BE2C (cell line): Measurements from ENCODE around the gene MAPKAP1.

Source experiments
- DNase-seq: peaks from one replicate; pipeline ENCODE4 v3.0.0-alpha.2; 2020
- H3K27me3 ChIP-seq: fragments of 250-450 bp; sonication (Bioruptor Pico); 2 replicates; pipeline ENCODE4 v1.5.1; 2020; ENCODE audit warnings: mild to moderate bottlenecking
- H3K36me3 ChIP-seq: fragments of 250-450 bp; sonication (Bioruptor Pico); 2 replicates; pipeline ENCODE4 v1.5.1; 2020; ENCODE audit warnings: mild to moderate bottlenecking
- H3K4me1 ChIP-seq: fragments of 250-450 bp; sonication (Bioruptor Pico); 2 replicates; pipeline ENCODE4 v1.5.1; 2020
- H3K4me3 ChIP-seq: 2 replicates; pipeline ENCODE4 v1.5.1; 2011; ENCODE audit warnings: low read depth, low read length
- H3K9me3 ChIP-seq: fragments of 250-450 bp; sonication (Bioruptor Pico); 2 replicates; pipeline ENCODE4 v1.5.1; 2020
- TF ChIP-seq, protein P1 (sequence below): IDR thresholded peaks from 2 replicates; pipeline ENCODE4 v1.5.1; 2012; ENCODE audit warnings: mild to moderate bottlenecking, low read depth, low read length

The MAPKAP1 gene

DNA sequence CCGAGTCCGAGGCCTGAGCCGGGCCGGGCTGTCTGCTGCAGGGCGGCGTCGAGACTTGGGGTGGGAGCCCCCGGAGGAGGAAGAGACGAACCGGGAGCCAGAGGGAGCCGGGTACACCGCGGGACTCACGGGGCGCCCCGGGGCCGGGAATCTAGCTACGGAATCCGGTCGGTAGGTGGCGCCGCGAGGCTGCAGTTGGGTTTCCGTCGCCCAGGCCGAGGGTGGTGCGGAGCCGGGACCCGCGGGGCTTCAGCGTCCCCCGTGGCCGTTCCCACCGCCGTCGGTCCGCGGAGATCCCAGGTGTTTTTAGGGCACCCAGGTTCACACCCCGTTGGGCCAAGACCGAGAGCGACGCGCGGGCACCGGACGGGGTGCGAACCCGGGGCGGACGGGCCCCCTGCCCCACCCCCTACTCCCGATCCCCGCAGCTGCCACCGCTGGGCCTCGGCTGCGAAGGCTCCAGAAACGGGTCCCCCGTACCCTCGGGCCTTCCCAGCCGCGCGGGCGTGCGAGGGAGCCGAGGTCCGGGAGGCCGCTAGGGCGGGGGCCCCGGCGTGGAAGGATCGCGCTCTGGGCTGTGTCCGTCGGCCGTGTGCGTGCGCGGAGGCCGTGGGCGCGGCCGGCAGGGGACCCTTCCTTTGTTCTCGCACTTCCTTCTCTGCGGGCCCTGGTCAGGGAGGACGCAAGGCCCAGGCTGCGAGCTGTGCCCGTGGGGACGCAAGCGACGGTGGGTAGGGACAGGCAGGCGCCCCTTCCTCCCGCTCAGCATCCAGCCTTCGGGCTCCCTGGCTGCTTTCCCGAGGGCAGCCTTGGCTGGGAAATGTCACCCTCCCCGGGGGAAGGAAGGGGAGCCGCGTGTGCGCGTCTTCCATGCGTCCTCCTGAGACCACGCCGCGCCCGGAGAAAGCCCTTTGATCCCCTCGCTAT is 298.8 kb downstream of the MAPKAP1 start:
- H3K9me3 ChIP-seq = no peaks in the 10 kb centered on the region
- H3K27me3 ChIP-seq = no peaks in the 10 kb centered on the region
- DNase-seq = peak; percentile 89
- H3K36me3 ChIP-seq = no peaks in the 10 kb centered on the region
- TF ChIP-seq, protein P1, sequence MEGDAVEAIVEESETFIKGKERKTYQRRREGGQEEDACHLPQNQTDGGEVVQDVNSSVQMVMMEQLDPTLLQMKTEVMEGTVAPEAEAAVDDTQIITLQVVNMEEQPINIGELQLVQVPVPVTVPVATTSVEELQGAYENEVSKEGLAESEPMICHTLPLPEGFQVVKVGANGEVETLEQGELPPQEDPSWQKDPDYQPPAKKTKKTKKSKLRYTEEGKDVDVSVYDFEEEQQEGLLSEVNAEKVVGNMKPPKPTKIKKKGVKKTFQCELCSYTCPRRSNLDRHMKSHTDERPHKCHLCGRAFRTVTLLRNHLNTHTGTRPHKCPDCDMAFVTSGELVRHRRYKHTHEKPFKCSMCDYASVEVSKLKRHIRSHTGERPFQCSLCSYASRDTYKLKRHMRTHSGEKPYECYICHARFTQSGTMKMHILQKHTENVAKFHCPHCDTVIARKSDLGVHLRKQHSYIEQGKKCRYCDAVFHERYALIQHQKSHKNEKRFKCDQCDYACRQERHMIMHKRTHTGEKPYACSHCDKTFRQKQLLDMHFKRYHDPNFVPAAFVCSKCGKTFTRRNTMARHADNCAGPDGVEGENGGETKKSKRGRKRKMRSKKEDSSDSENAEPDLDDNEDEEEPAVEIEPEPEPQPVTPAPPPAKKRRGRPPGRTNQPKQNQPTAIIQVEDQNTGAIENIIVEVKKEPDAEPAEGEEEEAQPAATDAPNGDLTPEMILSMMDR = peak; percentile 81
- H3K4me3 ChIP-seq = peak overlapping the region; percentile 67
- H3K4me1 ChIP-seq = no peaks in the 10 kb centered on the region

DNA sequence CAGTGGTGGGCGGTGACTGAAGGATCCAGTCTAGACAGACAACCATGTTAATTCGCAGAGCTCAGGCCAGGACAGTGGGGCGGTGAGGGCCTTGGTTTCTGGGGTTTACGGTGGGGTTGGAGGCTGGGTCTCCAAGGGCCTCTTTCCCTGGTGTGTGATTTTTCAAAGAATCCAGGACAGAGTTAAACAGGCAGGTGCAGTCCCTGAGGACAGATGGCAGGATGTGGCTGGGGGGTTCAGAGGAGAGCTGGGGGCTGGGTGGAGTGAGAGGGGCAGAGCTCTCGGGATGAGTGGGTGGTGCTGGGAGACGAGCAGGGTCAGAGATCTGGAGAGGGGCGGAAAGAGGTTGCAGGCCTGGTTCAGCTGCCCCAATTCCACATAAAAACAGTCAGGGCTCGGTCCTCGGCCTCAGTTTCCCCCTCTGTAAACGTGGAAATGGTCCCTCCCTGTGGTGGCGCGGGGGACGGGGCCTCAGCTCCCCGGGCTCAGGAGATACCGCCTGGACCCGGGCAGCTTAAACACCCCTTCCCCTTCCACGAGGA is 299.5 kb downstream of the MAPKAP1 start:
- H3K36me3 ChIP-seq = no peaks in the 10 kb centered on the region
- H3K4me1 ChIP-seq = no peaks in the 10 kb centered on the region
- TF ChIP-seq, protein P1 = no peak
- no peak for DNase-seq
- H3K4me3 ChIP-seq = peak overlapping the region; percentile 67
- no peaks in the 10 kb centered on the region for H3K27me3 ChIP-seq
- H3K9me3 ChIP-seq = no peaks in the 10 kb centered on the region

DNA sequence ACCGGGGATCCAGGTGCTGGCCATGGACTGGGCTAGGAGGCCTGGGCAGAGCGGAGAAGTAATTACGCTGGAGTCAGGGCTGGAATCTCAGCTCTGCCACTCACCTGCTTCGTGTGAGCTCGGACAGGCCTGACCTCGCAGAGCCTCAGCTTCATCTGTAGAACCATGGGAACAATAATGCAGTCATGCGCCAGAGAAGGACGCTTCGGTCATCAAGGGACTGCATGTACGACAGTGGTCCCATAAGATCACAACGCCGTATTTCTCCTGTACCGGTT is 300.3 kb downstream of the MAPKAP1 start:
- no peaks in the 10 kb centered on the region for H3K9me3 ChIP-seq
- TF ChIP-seq, protein P1 = no peak
- no peaks in the 10 kb centered on the region for H3K36me3 ChIP-seq
- no peaks in the 10 kb centered on the region for H3K27me3 ChIP-seq
- H3K4me3 ChIP-seq = no peak overlapping the region
- H3K4me1 ChIP-seq = no peaks in the 10 kb centered on the region
- DNase-seq = no peak

DNA sequence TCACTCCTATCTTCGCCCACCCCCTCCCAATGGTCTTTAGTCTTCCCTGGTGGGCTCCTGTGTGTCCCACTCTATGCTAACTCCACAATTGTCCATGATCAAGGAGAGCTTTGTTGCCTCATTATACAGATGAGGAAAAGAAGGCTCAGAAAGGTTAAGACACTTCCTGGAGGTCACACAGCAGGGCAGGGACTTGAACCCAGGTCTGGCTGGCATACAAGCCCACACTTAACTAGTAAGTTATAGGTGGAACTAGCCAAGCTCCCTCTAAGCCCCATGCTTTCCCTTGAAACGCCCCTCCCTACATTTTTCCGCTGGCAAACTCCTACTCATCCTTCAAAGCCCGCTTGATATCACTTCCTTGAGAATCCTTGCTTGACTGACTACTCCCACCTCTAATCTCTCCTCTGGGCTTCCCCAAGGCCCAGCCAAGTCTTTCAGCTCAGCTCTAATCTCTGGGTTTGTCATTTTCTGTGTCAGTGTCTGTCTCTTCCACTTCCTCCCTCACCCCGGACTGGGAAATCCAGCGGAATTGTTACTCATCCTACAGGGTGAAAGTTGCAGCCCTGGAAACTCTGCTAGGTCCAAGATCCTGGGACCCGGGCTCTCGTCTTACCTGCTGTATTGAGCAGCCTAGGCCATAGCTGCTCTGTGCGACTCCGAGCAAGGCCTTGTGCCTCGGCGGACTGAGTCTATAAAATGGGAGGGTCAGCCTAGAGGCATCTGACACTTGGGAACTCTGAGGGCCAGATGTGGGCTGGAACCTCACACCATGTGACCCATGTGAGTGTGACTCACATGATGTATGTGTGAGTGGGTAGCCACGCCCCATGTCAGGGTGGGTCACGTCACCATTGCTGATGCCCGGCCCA is 300.8 kb downstream of the MAPKAP1 start:
- Histone ChIP-seq H3K27me3 (no peaks in the 10 kb centered on the region), H3K36me3 (no peaks in the 10 kb centered on the region), H3K4me3 (no peak overlapping the region), H3K9me3 (no peaks in the 10 kb centered on the region), H3K4me1 (no peaks in the 10 kb centered on the region)
- no peak for DNase-seq
- TF ChIP-seq, protein P1 = no peak

DNA sequence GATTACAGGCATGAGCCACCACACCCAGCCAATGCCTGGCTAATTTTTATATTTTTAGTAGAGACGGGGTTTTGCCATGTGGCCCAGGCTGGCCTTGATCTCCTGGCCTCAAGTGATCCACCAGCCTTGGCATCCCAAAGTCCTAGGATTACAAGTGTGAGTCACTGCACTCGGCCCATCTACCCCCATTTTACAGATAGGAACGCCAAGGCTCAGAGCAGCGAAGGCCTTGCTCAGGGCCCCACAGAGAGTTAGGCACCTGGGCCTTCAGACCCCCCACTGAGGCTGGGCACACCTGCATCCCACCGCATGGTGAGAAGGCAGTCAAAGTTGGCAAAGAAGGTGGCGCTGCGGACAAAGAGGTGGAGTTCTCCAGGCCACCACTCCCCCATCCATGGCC is 302.3 kb downstream of the MAPKAP1 start:
- no peaks in the 10 kb centered on the region for H3K27me3 ChIP-seq
- TF ChIP-seq, protein P1 = no peak
- H3K4me1 ChIP-seq = no peaks in the 10 kb centered on the region
- DNase-seq = no peak
- H3K9me3 ChIP-seq = no peaks in the 10 kb centered on the region
- H3K4me3 ChIP-seq = no peak overlapping the region
- no peaks in the 10 kb centered on the region for H3K36me3 ChIP-seq
